ENCODE results near the gene EYS. TPM values are rescaled to one million over a fixed set of nuclear protein-coding genes. Genes with fewer than 3 reads are reported as not detected.
A peak's percentile ranks its signal among the peaks of the same experiment; 100 is the strongest.

Gene EYS
- total and polyA plus RNA-seq, 2 donors from 2014 or later, result not detected

GRCh38 chr6:63805808-63806572, 1901.0 kb downstream of the EYS start:
- intact Hi-C loops (cut with DNase I), result no loop called here
- H3K27me3 ChIP-seq (ENCODE audit: control insufficient read depth, insufficient read depth, low read length), result no peaks in the 10 kb centered on the region
- H3K9me3 ChIP-seq (ENCODE audit: control insufficient read depth in 2 of 3, insufficient read depth in 1 of 3, low read length in 3 of 3), result no peaks in the 10 kb centered on the region
- H3K9ac ChIP-seq (ENCODE audit: low read length in 3 of 3), result peak overlapping the region in 1 of 3 donors; percentile 46
- DNase-seq (peak in 2 of 5 donors; percentile 18 to 33), FAIRE-seq (no peak)
- peaks cover 0 to 16% (median 0%) of the 10 kb centered on the region in 3 donors for H3K4me1 ChIP-seq (ENCODE audit: control insufficient read depth in 2 of 3, insufficient read depth in 2 of 3, low read depth in 1 of 3, low read length in 3 of 3)
- no peaks in the 10 kb centered on the region for H3K36me3 ChIP-seq (ENCODE audit: control insufficient read depth in 2 of 3, insufficient read depth in 3 of 3, low read length in 3 of 3)
- H3K27ac ChIP-seq (ENCODE audit: low read depth in 2 of 2, low read length in 2 of 2), result peak overlapping the region; percentile 1 to 11
- TF ChIP-seq CTCF (IDR thresholded peaks at IDR 0.05; ENCODE audit: borderline replicate concordance, extremely low read depth, insufficient read depth), result no peak
- H3K4me3 ChIP-seq (ENCODE audit: low read length in 3 of 3), result peak overlapping the region in 1 of 3 donors; percentile 32

DNA sequence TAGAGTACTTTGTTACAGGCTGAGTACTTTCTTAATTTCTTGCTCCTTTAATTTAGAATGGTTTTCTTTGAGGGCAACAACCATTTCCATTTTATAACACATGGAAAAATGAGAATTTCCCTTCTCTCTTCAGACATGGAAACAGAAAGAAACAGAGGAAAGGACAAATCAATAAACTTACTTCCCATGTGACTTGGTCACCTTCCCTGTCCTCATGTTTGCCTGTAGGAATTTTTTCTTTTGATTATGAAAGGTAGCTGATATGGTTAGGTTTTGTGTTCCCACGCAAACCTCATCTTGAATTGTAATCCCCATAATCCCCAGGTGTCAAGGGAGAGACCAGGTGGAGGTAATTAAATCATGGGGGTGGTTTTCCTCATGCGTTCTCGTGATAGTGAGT, 1901.7 kb downstream of the EYS start:
- H3K4me3 ChIP-seq (ENCODE audit: low read length in 3 of 3), result peak overlapping the region in 1 of 3 donors; percentile 32
- intact Hi-C loops (cut with DNase I), result no loop called here

GRCh38 chr6:63804381-63804956, 1902.6 kb downstream of the EYS start:
- no peaks in the 10 kb centered on the region for H3K27me3 ChIP-seq (ENCODE audit: control insufficient read depth, insufficient read depth, low read length)
- intact Hi-C loops (cut with DNase I), result no loop called here
- TF ChIP-seq CTCF (IDR thresholded peaks at IDR 0.05; ENCODE audit: borderline replicate concordance, extremely low read depth, insufficient read depth), result no peak

More for the DNA sequence above, 1901.7 kb downstream of the EYS start:
- DNase-seq, result no peak
- H3K27ac ChIP-seq (ENCODE audit: low read depth in 2 of 2, low read length in 2 of 2), result no peak overlapping the region
- no peak overlapping the region for H3K9ac ChIP-seq (ENCODE audit: low read length in 3 of 3)
- H3K36me3 ChIP-seq (ENCODE audit: control insufficient read depth in 2 of 3, insufficient read depth in 3 of 3, low read length in 3 of 3), result no peaks in the 10 kb centered on the region
- TF ChIP-seq CTCF (IDR thresholded peaks at IDR 0.05; ENCODE audit: borderline replicate concordance, extremely low read depth, insufficient read depth), result no peak
- no peaks in the 10 kb centered on the region for H3K27me3 ChIP-seq (ENCODE audit: control insufficient read depth, insufficient read depth, low read length)
- H3K4me1 ChIP-seq (ENCODE audit: control insufficient read depth in 2 of 3, insufficient read depth in 2 of 3, low read depth in 1 of 3, low read length in 3 of 3), result peaks cover 0 to 16% (median 0%) of the 10 kb centered on the region in 3 donors
- no peaks in the 10 kb centered on the region for H3K9me3 ChIP-seq (ENCODE audit: control insufficient read depth in 2 of 3, insufficient read depth in 1 of 3, low read length in 3 of 3)
- no peak for FAIRE-seq

More at GRCh38 chr6:63804381-63804956, 1902.6 kb downstream of the EYS start:
- no peaks in the 10 kb centered on the region for H3K36me3 ChIP-seq (ENCODE audit: control insufficient read depth in 2 of 3, insufficient read depth in 3 of 3, low read length in 3 of 3)
- peaks cover 0 to 16% (median 0%) of the 10 kb centered on the region in 3 donors for H3K4me1 ChIP-seq (ENCODE audit: control insufficient read depth in 2 of 3, insufficient read depth in 2 of 3, low read depth in 1 of 3, low read length in 3 of 3)
- no peak overlapping the region for H3K27ac ChIP-seq (ENCODE audit: low read depth in 2 of 2, low read length in 2 of 2)
- no peaks in the 10 kb centered on the region for H3K9me3 ChIP-seq (ENCODE audit: control insufficient read depth in 2 of 3, insufficient read depth in 1 of 3, low read length in 3 of 3)
- no peak for FAIRE-seq
- DNase-seq, result peak in 1 of 5 donors; percentile 20
- no peak overlapping the region for H3K9ac ChIP-seq (ENCODE audit: low read length in 3 of 3)
- H3K4me3 ChIP-seq (ENCODE audit: low read length in 3 of 3), result no peak overlapping the region

Data from kidney (tissue), 14 donors.